Sigmoid colon (tissue), 7 donors: ENCODE measurements around the gene PLEKHA1. TPM values are rescaled to one million over a fixed set of nuclear protein-coding genes. Genes with fewer than 3 reads are reported as not detected.

Experiments used
- DNase-seq: peaks from one replicate; pipeline ENCODE4 v3.0.0-alpha.2; 2019
- H3K27ac ChIP-seq, 4 donors: fragments of 200-600 bp; sonication (generic); one replicate each; pipeline ENCODE4 v1.5.1; 2016 to 2019; ENCODE audit warnings: mild to moderate bottlenecking in 1 of 4
- H3K27me3 ChIP-seq, 3 donors: fragments of 200-600 bp; sonication (generic); one replicate each; pipeline ENCODE4 v1.5.1; 2019; ENCODE audit warnings: mild to moderate bottlenecking in 1 of 3
- H3K36me3 ChIP-seq, 4 donors: fragments of 200-600 bp; sonication (generic); one replicate each; pipeline ENCODE4 v1.5.1; 2016 to 2019
- H3K4me1 ChIP-seq, 4 donors: fragments of 200-600 bp; sonication (generic); one replicate each; pipeline ENCODE4 v1.5.1; 2017 to 2019
- H3K4me3 ChIP-seq, 4 donors: fragments of 200-600 bp; sonication (generic); one replicate each; pipeline ENCODE4 v1.5.1; 2017 to 2019; ENCODE audit warnings: mild to moderate bottlenecking in 2 of 4, moderate library complexity in 1 of 4
- H3K9me3 ChIP-seq, 4 donors: fragments of 200-600 bp in 3 of 4; sonication (generic) in 3 of 4; one replicate each; pipeline versions ENCODE4 v1.5.1 to v1.6.1; 2013 to 2019
- CTCF ChIP-seq, 4 experiments: fragments of 450-650 bp in 3 of 4; fragments of 200-600 bp in 1 of 4; IDR thresholded peaks; one replicate each; pipeline ENCODE4 v1.5.1; 2016 to 2019; ENCODE audit warnings: antibody characterized with exemption in 4 of 4, mild to moderate bottlenecking in 3 of 4, moderate library complexity in 2 of 4
- EP300 ChIP-seq, 4 donors: sonication (generic); formaldehyde crosslinking; IDR thresholded peaks; one replicate each; pipeline ENCODE4 v1.6.1; 2017; ENCODE audit warnings: antibody characterized with exemption in 4 of 4
- POLR2A ChIP-seq, 2 donors: fragments of 450-650 bp; IDR thresholded peaks; one replicate each; pipeline ENCODE4 v1.6.1; 2016; ENCODE audit warnings: antibody characterized with exemption in 2 of 2, mild to moderate bottlenecking in 2 of 2, moderate library complexity in 2 of 2
- POLR2AphosphoS5 ChIP-seq, 4 donors: sonication (generic); formaldehyde crosslinking; IDR thresholded peaks; one replicate each; pipeline ENCODE4 v1.6.1; 2017; ENCODE audit warnings: antibody characterized with exemption in 4 of 4
- WGBS, 2 donors: extraction: QIAGEN DNeasy Blood & Tissue Kit; methylation state at CpG; one replicate each; pipeline ENCODE4 v1.1.7; 2013; 5-methylcytosine and 5-hydroxymethylcytosine counted together
- intact Hi-C: fragments of 100-400 bp; cut with DNase I; formaldehyde crosslinking; loops from one replicate; pipeline ENCODE4 v1.15.1; 2023
- polyA plus RNA-seq, 3 donors: library from polyadenylated mRNA; stranded (reverse); fragments of 200-250 nt; gene quantifications; one replicate each; pipeline ENCODE4 v1.2.3, GENCODE V29; 2013
- total RNA-seq, 4 donors: library from RNA; depleted of rRNA; stranded (reverse); fragments of >200 nt; gene quantifications; one replicate each; pipeline ENCODE4 v1.1.0, GENCODE V29; 2016
- donor health status: healthy with polysubstance abuse.
- donor health status: Bipolar disorder and iron deficiency.
- donor health status: healthy.

Gene PLEKHA1
- total and polyA plus RNA-seq, 7 donors: 20.9 to 53.2 (median 38.4) TPM

- Histone ChIP-seq H3K27me3 (no peaks in the 10 kb centered on the region), H3K27ac (no peak overlapping the region), H3K4me3 (no peak overlapping the region), H3K9me3 (no peaks in the 10 kb centered on the region), H3K36me3 (peaks cover 0 to 33% (median 6%) of the 10 kb centered on the region in 4 donors), H3K4me1 (peaks cover 0 to 39% (median 26%) of the 10 kb centered on the region in 4 donors)
- 88 to 92% methylated on average over 2 of the region's 2 CpGs for WGBS, 2 donors
- intact Hi-C loops: no loop called here
- DNase-seq: no peak
- TF ChIP-seq EP300 (IDR thresholded peaks at IDR 0.05) (no peak), POLR2A (IDR thresholded peaks at IDR 0.05) (no peak), POLR2AphosphoS5 (IDR thresholded peaks at IDR 0.05) (no peak), CTCF (IDR thresholded peaks at IDR 0.05) (no peak)
These were observed 18.3 kb downstream of the PLEKHA1 start for GRCh38 chr10:122392835-122393234.

- 77 to 89% methylated on average over 2 of the region's 2 CpGs for WGBS, 2 donors
- peaks cover 0 to 40% (median 28%) of the 10 kb centered on the region in 4 donors for H3K4me1 ChIP-seq
- no peak for DNase-seq
- peaks cover 0 to 33% (median 6%) of the 10 kb centered on the region in 4 donors for H3K36me3 ChIP-seq
- TF ChIP-seq POLR2A (IDR thresholded peaks at IDR 0.05) (no peak), POLR2AphosphoS5 (IDR thresholded peaks at IDR 0.05) (no peak), EP300 (IDR thresholded peaks at IDR 0.05) (no peak), CTCF (IDR thresholded peaks at IDR 0.05) (no peak)
- no peaks in the 10 kb centered on the region for H3K9me3 ChIP-seq
- no peaks in the 10 kb centered on the region for H3K27me3 ChIP-seq
- no peak overlapping the region for H3K27ac ChIP-seq
- no peak overlapping the region for H3K4me3 ChIP-seq
- intact Hi-C loops: no loop called here
These were observed 18.8 kb downstream of the PLEKHA1 start for GRCh38 chr10:122393288-122393687.

- intact Hi-C loops: no loop called here
- WGBS, 2 donors: 93 to 94% methylated on average over 5 of the region's 5 CpGs
- TF ChIP-seq CTCF (IDR thresholded peaks at IDR 0.05) (no peak), POLR2AphosphoS5 (IDR thresholded peaks at IDR 0.05) (no peak), POLR2A (IDR thresholded peaks at IDR 0.05) (no peak), EP300 (IDR thresholded peaks at IDR 0.05) (no peak)
- Histone ChIP-seq H3K9me3 (no peaks in the 10 kb centered on the region), H3K27ac (no peak overlapping the region), H3K36me3 (peaks cover 5 to 70% (median 12%) of the 10 kb centered on the region in 4 donors), H3K4me3 (no peak overlapping the region), H3K27me3 (no peaks in the 10 kb centered on the region), H3K4me1 (peaks cover 0 to 6% (median 1%) of the 10 kb centered on the region in 4 donors)
- no peak for DNase-seq
These were observed 28.1 kb downstream of the PLEKHA1 start for GRCh38 chr10:122402548-122403131.

GRCh38 chr10:122404576-122404975 is 30.1 kb downstream of the PLEKHA1 start:
- H3K36me3 ChIP-seq: peaks cover 5 to 75% (median 12%) of the 10 kb centered on the region in 4 donors
- TF ChIP-seq EP300 (IDR thresholded peaks at IDR 0.05) (no peak), CTCF (IDR thresholded peaks at IDR 0.05) (no peak), POLR2AphosphoS5 (IDR thresholded peaks at IDR 0.05) (no peak), POLR2A (IDR thresholded peaks at IDR 0.05) (no peak)

More at GRCh38 chr10:122404576-122404975, 30.1 kb downstream of the PLEKHA1 start:
- WGBS, 2 donors: 66 to 88% methylated on average over 2 of the region's 2 CpGs
- intact Hi-C loops: no loop called here
- Histone ChIP-seq H3K4me1 (no peaks in the 10 kb centered on the region), H3K27ac (no peak overlapping the region), H3K9me3 (no peaks in the 10 kb centered on the region), H3K27me3 (no peaks in the 10 kb centered on the region), H3K4me3 (no peak overlapping the region)
- no peak for DNase-seq
